GM08714 (cell line): ENCODE measurements around the gene INS.

Experiments used
- H3K4me3 ChIP-seq: fragments of 200-500 bp; sonication (Bioruptor generic); 2 replicates; pipeline ENCODE4 v1.5.1; 2014; ENCODE audit warnings: mild to moderate bottlenecking, low read length, inconsistent platforms
- ZNF274 ChIP-seq: IDR thresholded peaks from 2 replicates; pipeline ENCODE4 v1.6.1; 2012; ENCODE audit warnings: mild to moderate bottlenecking, low read depth, low read length

Gene INS

GRCh38 chr11:2123628-2123960 is 37.4 kb downstream of the INS start:
- no peak for TF ChIP-seq ZNF274
- no peak overlapping the region for H3K4me3 ChIP-seq

GRCh38 chr11:2122907-2123627 is 37.9 kb downstream of the INS start:
- no peak for TF ChIP-seq ZNF274
- H3K4me3 ChIP-seq, result no peak overlapping the region

- no peak overlapping the region for H3K4me3 ChIP-seq
Observed at GRCh38 chr11:2122222-2122906, 38.6 kb downstream of the INS start.

GRCh38 chr11:2121227-2122130 is 39.5 kb downstream of the INS start:
- H3K4me3 ChIP-seq, result no peak overlapping the region
- no peak for TF ChIP-seq ZNF274

More at GRCh38 chr11:2122222-2122906, 38.6 kb downstream of the INS start:
- TF ChIP-seq ZNF274, result no peak

GRCh38 chr11:2120359-2121100 is 40.5 kb downstream of the INS start:
- TF ChIP-seq ZNF274, result no peak
- no peak overlapping the region for H3K4me3 ChIP-seq

GRCh38 chr11:2118677-2119076 is 42.3 kb downstream of the INS start:
- no peak for TF ChIP-seq ZNF274
- no peak overlapping the region for H3K4me3 ChIP-seq

GRCh38 chr11:2116680-2117079 is 44.3 kb downstream of the INS start:
- no peak for TF ChIP-seq ZNF274
- no peak overlapping the region for H3K4me3 ChIP-seq

GRCh38 chr11:2115308-2115707 is 45.7 kb downstream of the INS start:
- no peak for TF ChIP-seq ZNF274
- no peak overlapping the region for H3K4me3 ChIP-seq

GRCh38 chr11:2114430-2115241 is 46.4 kb downstream of the INS start:
- no peak overlapping the region for H3K4me3 ChIP-seq
- TF ChIP-seq ZNF274, result no peak

GRCh38 chr11:2113776-2114175 is 47.2 kb downstream of the INS start:
- no peak overlapping the region for H3K4me3 ChIP-seq
- no peak for TF ChIP-seq ZNF274

GRCh38 chr11:2110521-2110920 is 50.5 kb downstream of the INS start:
- TF ChIP-seq ZNF274, result no peak
- H3K4me3 ChIP-seq, result no peak overlapping the region
